SK-N-SH treated with all-trans-retinoic acid at 6 μM for 48 hours (cell line): ENCODE results near the gene SORL1.

ENCODE experiments used
- PATZ1 ChIP-seq: fragments of 250-450 bp; sonication (Bioruptor Pico); IDR thresholded peaks from 2 replicates; pipeline ENCODE4 v1.8.0; 2020; ENCODE audit warnings: mild to moderate bottlenecking, moderate library complexity, borderline replicate concordance
- TCF4 ChIP-seq: fragments of 250-450 bp; sonication (Bioruptor Pico); IDR thresholded peaks from 2 replicates; pipeline ENCODE4 v1.8.0; 2021; ENCODE audit warnings: mild to moderate bottlenecking, moderate library complexity, borderline replicate concordance
- ZNF8 ChIP-seq: fragments of 450-650 bp; formaldehyde crosslinking; IDR thresholded peaks from 2 replicates; pipeline ENCODE4 v1.5.0; 2020; ENCODE audit warnings: mild to moderate bottlenecking, moderate library complexity
- TF ChIP-seq, protein P1 (sequence below): fragments of 250-450 bp; sonication (Bioruptor Pico); IDR thresholded peaks from 2 replicates; pipeline ENCODE4 v1.5.1; 2021; ENCODE audit warnings: mild to moderate bottlenecking, moderate library complexity

GRCh38 chr11:121595717-121596161 lies 143.6 kb downstream of the SORL1 start:
- TF ChIP-seq ZNF8 (CRISPR knock-in tag) (no peak), PATZ1 (CRISPR knock-in tag) (no peak), TCF4 (CRISPR knock-in tag) (no peak)
- TF ChIP-seq, protein P1, sequence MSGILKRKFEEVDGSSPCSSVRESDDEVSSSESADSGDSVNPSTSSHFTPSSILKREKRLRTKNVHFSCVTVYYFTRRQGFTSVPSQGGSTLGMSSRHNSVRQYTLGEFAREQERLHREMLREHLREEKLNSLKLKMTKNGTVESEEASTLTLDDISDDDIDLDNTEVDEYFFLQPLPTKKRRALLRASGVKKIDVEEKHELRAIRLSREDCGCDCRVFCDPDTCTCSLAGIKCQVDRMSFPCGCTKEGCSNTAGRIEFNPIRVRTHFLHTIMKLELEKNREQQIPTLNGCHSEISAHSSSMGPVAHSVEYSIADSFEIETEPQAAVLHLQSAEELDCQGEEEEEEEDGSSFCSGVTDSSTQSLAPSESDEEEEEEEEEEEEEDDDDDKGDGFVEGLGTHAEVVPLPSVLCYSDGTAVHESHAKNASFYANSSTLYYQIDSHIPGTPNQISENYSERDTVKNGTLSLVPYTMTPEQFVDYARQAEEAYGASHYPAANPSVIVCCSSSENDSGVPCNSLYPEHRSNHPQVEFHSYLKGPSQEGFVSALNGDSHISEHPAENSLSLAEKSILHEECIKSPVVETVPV (CRISPR knock-in tag), result no peak
